Measurements from ENCODE around the gene HFE. TPM values are rescaled to one million over a fixed set of nuclear protein-coding genes. Genes with fewer than 3 reads are reported as not detected.

Gene HFE
- total RNA-seq, 2 donors from 2014 or later, result 8.9 to 16.6 TPM

- Histone ChIP-seq H3K27me3 (replicated peaks; ENCODE audit: insufficient read depth) (no peaks in the 10 kb centered on the region), H3K9me3 (no peaks in the 10 kb centered on the region), H3K4me1 (replicated peaks) (no peaks in the 10 kb centered on the region), H3K36me3 (no peaks in the 10 kb centered on the region), H3K4me3 (no peak overlapping the region), H3K27ac (no peak overlapping the region)
- intact Hi-C loops (cut with DNase I), result loop anchor here (1.0 kb wide), 1 partner anchor 31 kb away; no protein-coding TSS in a partner anchor
- DNase-seq (ENCODE audit: low spot score), result peak; percentile 61
- TF ChIP-seq, protein P1, sequence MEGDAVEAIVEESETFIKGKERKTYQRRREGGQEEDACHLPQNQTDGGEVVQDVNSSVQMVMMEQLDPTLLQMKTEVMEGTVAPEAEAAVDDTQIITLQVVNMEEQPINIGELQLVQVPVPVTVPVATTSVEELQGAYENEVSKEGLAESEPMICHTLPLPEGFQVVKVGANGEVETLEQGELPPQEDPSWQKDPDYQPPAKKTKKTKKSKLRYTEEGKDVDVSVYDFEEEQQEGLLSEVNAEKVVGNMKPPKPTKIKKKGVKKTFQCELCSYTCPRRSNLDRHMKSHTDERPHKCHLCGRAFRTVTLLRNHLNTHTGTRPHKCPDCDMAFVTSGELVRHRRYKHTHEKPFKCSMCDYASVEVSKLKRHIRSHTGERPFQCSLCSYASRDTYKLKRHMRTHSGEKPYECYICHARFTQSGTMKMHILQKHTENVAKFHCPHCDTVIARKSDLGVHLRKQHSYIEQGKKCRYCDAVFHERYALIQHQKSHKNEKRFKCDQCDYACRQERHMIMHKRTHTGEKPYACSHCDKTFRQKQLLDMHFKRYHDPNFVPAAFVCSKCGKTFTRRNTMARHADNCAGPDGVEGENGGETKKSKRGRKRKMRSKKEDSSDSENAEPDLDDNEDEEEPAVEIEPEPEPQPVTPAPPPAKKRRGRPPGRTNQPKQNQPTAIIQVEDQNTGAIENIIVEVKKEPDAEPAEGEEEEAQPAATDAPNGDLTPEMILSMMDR (IDR thresholded peaks at IDR 0.05), result peak; percentile 56 to 91 (median 83)
- TF ChIP-seq POLR2A (IDR thresholded peaks at IDR 0.05) (no peak), POLR2AphosphoS5 (IDR thresholded peaks at IDR 0.05) (peak; percentile 57)
- 7% methylated on average over 5 of the region's 5 CpGs for WGBS
Observed at GRCh38 chr6:26097268-26097875, 10.1 kb downstream of the HFE start.

GRCh38 chr6:26103141-26103769, 16.0 kb downstream of the HFE start:
- Histone ChIP-seq H3K36me3 (no peaks in the 10 kb centered on the region), H3K27ac (peak overlapping the region; percentile 78 to 86), H3K27me3 (replicated peaks; ENCODE audit: insufficient read depth) (no peaks in the 10 kb centered on the region), H3K4me3 (peak overlapping the region; percentile 29 to 44), H3K9me3 (no peaks in the 10 kb centered on the region), H3K4me1 (replicated peaks) (no peaks in the 10 kb centered on the region)
- TF ChIP-seq POLR2A (IDR thresholded peaks at IDR 0.05) (no peak), POLR2AphosphoS5 (IDR thresholded peaks at IDR 0.05) (no peak)
- WGBS, result 4% methylated on average over 9 of the region's 9 CpGs
- no peak for DNase-seq (ENCODE audit: low spot score)
- intact Hi-C loops (cut with DNase I), result loop anchor here (2.0 to 10.0 kb wide), 3 partner anchors 48 to 114 kb away; a partner anchor contains a TSS

- intact Hi-C loops (cut with DNase I), result loop anchor here (2.0 to 10.0 kb wide), 3 partner anchors 49 to 113 kb away; a partner anchor contains a TSS
- H3K4me3 ChIP-seq, result peak overlapping the region; percentile 29 to 44
Observed at GRCh38 chr6:26103770-26104456, 16.7 kb downstream of the HFE start.

DNA sequence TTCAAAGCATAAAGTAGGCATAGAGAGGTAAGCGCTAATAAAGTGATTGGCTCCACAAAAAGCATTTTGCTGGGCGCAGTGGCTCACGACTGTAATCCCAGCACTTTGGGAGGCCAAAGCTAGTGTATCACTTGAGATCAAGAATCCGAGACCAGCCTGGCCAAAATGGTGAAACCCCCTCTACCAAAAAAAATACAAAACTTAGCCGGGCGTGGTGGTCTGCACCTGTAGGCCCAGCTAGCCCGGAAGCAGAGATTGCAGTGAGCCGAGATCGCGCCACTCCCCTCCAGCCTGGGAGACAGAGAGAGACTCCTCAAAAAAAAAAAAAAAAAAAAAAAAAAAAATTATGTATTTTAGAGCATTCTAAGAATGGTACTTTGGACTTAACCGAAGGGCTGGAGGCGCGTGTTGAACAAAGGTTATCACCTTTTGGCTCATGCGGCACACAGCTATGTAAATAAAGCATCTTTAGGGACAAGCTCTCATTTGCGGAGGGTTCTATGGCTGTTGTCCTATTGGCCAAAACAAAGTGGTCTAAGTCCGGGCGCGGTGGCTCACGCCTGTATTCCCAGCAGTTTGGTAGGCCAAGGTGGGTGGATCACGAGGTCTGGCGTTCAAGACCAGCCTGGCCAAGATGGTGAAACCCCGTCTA, 17.4 kb downstream of the HFE start:
- 43% methylated on average over 22 of the region's 22 CpGs for WGBS
- Histone ChIP-seq H3K9me3 (no peaks in the 10 kb centered on the region), H3K4me3 (peak overlapping the region; percentile 29 to 44), H3K27me3 (replicated peaks; ENCODE audit: insufficient read depth) (no peaks in the 10 kb centered on the region), H3K4me1 (replicated peaks) (no peaks in the 10 kb centered on the region), H3K27ac (peak overlapping the region; percentile 78 to 86), H3K36me3 (no peaks in the 10 kb centered on the region)
- intact Hi-C loops (cut with DNase I), result loop anchor here (5.0 to 10.0 kb wide), 2 partner anchors 50 to 113 kb away; a partner anchor contains a TSS
- TF ChIP-seq POLR2AphosphoS5 (IDR thresholded peaks at IDR 0.05) (no peak), POLR2A (IDR thresholded peaks at IDR 0.05) (no peak)
- TF ChIP-seq, protein P1 (IDR thresholded peaks at IDR 0.05), result no peak
- no peak for DNase-seq (ENCODE audit: low spot score)

More at GRCh38 chr6:26103770-26104456, 16.7 kb downstream of the HFE start:
- Histone ChIP-seq H3K4me1 (replicated peaks) (no peaks in the 10 kb centered on the region), H3K9me3 (no peaks in the 10 kb centered on the region), H3K27me3 (replicated peaks; ENCODE audit: insufficient read depth) (no peaks in the 10 kb centered on the region), H3K36me3 (no peaks in the 10 kb centered on the region), H3K27ac (peak overlapping the region; percentile 78 to 86)
- DNase-seq (ENCODE audit: low spot score), result peak; percentile 95
- whole genome bisulfite sequencing, result under 1% methylated on average over 39 of the region's 39 CpGs
- TF ChIP-seq, protein P1 (IDR thresholded peaks at IDR 0.05), result peak in 2 of 4 experiments; percentile 41 to 49
- TF ChIP-seq POLR2A (IDR thresholded peaks at IDR 0.05), result peak; percentile 92
- peak; percentile 100 for TF ChIP-seq POLR2AphosphoS5 (IDR thresholded peaks at IDR 0.05)

Data from prostate gland (tissue), 2 donors.